Right lobe of liver (tissue), 6 donors: ENCODE data around the gene CCDC137. TPM values are rescaled to one million over a fixed set of nuclear protein-coding genes. Genes with fewer than 3 reads are reported as not detected.
A peak's percentile ranks its signal among the peaks of the same experiment; 100 is the strongest.

ENCODE experiments used
- ATAC-seq, 4 donors: fragments of 200-7000 bp; cut with Tn5 transposase; one replicate each; pipeline ENCODE4 v1.9.1; 2020; ENCODE audit warnings: mild to moderate bottlenecking in 4 of 4, moderate library complexity in 4 of 4
- DNase-seq, 3 donors: peaks; one replicate each; pipeline ENCODE4 v3.0.0-alpha.2; 2020
- H3K27ac ChIP-seq, 3 donors: fragments of 200-600 bp; one replicate each; pipeline ENCODE4 v1.8.0; 2022
- H3K27me3 ChIP-seq, 2 donors: fragments of 200-600 bp; one replicate each; pipeline ENCODE4 v1.8.0; 2022
- H3K36me3 ChIP-seq, 4 donors: fragments of 200-600 bp; sonication (generic) in 1 of 4; one replicate each; pipeline versions ENCODE4 v1.5.1 to v1.8.0; 2017 to 2022; ENCODE audit warnings: control low read depth in 1 of 4
- H3K4me1 ChIP-seq, 4 donors: fragments of 200-600 bp; sonication (generic) in 1 of 4; one replicate each; pipeline versions ENCODE4 v1.5.1 to v1.8.0; 2017 to 2022; ENCODE audit warnings: control low read depth in 1 of 4
- H3K4me3 ChIP-seq, 3 donors: fragments of 200-600 bp; one replicate each; pipeline ENCODE4 v1.8.0; 2022
- H3K9me3 ChIP-seq, 4 donors: fragments of 200-600 bp; sonication (generic) in 1 of 4; one replicate each; pipeline versions ENCODE4 v1.5.1 to v1.8.0; 2017 to 2022; ENCODE audit warnings: control low read depth in 1 of 4
- POLR2A ChIP-seq: fragments of 450-650 bp; IDR thresholded peaks from one replicate; pipeline ENCODE4 v1.6.1; 2017; ENCODE audit warnings: antibody characterized with exemption, mild to moderate bottlenecking
- WGBS: methylation state at CpG from one replicate; pipeline ENCODE4 v1.1.6; 2018; ENCODE audit warnings: low coverage, low lambda C conversion rate; ENCODE audit not compliant: insufficient coverage; ENCODE audit errors: missing lambda C conversion rate; 5-methylcytosine and 5-hydroxymethylcytosine counted together
- intact Hi-C, 2 donors: fragments of 100-400 bp; cut with DNase I; formaldehyde crosslinking; loops; one replicate each; pipeline versions ENCODE4 v1.11.2 to v1.14.1; 2022
- total RNA-seq, 6 experiments: library from RNA; depleted of rRNA in 2 of 6; stranded (reverse); fragments of >200 nt in 2 of 6; fragmentation: NEBNext Ultra II Directional in 3 of 6; extraction: Animal tissue kit (Norgen Biotek cat#: 25700) in 3 of 6; gene quantifications; one replicate each; pipeline versions ENCODE4 v1.1.0 to v1.2.4, GENCODE V29; 2016 to 2023
- TF ChIP-seq, protein P1 (sequence below), 4 donors: fragments of 200-600 bp in 3 of 4; fragments of 450-650 bp in 1 of 4; IDR thresholded peaks; one replicate each; pipeline versions ENCODE4 v1.5.1 to v1.8.0; 2016 to 2022; ENCODE audit warnings: antibody characterized with exemption in 4 of 4, mild to moderate bottlenecking in 2 of 4
- donor health status: DM: no; HTN: yes; CAD: no.
- donor health status: DM: no; HTN: no; CAD: no.
- donor health status: DM: no; HTN: no; CAD: no.
- donor health status: DM: no; HTN: yes; CAD: no.
- donor health status: DM: no; HTN: yes; CAD: no.

The CCDC137 gene
- total RNA-seq, 6 experiments from 2014 or later: 5.5 to 35.0 (median 6.5) TPM

DNA sequence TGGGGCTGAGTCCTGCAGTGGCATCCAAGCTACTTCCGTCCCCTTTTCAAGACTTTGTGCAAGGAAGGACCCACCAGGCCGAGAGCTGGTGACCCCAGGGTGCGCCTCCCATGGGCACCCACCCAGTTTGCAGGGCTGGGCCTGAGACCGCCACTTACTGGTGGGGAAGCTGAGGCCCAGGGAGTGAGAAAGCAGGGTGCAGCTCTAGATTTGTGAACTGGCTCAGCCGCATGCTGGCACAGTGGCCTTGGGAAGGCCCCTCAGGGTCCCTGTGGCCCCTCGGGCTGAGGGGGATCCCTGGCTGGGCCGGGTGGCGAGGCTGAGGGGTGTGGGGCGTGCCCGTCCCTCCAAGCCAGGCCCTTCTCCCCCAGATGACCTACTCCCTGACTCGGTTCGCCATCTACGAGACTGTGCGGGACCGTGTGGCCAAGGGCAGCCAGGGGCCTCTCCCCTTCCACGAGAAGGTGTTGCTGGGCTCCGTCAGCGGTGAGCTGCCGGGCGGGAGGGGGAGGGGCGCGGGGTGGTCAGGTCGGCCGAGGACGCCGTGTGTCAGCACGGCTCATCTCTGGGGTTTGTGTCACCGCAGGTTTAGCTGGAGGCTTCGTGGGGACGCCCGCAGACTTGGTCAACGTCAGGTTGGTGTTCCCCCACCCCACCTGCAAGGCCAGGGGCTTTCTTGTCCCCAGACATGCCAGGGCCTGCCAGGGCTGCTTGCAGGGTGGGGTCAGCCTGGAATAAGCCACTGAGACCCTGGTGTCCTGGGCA is 48.8 kb downstream of the CCDC137 start:
- Histone ChIP-seq H3K4me1 (peaks cover 0 to 25% (median 9%) of the 10 kb centered on the region in 4 donors), H3K4me3 (no peak overlapping the region), H3K36me3 (peaks cover 0 to 7% (median 2%) of the 10 kb centered on the region in 4 donors), H3K27ac (no peak overlapping the region), H3K9me3 (no peaks in the 10 kb centered on the region), H3K27me3 (no peaks in the 10 kb centered on the region)
- no peak for TF ChIP-seq POLR2A
- TF ChIP-seq, protein P1, sequence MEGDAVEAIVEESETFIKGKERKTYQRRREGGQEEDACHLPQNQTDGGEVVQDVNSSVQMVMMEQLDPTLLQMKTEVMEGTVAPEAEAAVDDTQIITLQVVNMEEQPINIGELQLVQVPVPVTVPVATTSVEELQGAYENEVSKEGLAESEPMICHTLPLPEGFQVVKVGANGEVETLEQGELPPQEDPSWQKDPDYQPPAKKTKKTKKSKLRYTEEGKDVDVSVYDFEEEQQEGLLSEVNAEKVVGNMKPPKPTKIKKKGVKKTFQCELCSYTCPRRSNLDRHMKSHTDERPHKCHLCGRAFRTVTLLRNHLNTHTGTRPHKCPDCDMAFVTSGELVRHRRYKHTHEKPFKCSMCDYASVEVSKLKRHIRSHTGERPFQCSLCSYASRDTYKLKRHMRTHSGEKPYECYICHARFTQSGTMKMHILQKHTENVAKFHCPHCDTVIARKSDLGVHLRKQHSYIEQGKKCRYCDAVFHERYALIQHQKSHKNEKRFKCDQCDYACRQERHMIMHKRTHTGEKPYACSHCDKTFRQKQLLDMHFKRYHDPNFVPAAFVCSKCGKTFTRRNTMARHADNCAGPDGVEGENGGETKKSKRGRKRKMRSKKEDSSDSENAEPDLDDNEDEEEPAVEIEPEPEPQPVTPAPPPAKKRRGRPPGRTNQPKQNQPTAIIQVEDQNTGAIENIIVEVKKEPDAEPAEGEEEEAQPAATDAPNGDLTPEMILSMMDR (IDR thresholded peaks at IDR 0.05): no peak
- intact Hi-C loops: no loop called here
- DNase-seq: peak in 1 of 3 donors; percentile 49
- ATAC-seq: no peak
- WGBS: 70% methylated on average over 3 of the region's 32 CpGs

DNA sequence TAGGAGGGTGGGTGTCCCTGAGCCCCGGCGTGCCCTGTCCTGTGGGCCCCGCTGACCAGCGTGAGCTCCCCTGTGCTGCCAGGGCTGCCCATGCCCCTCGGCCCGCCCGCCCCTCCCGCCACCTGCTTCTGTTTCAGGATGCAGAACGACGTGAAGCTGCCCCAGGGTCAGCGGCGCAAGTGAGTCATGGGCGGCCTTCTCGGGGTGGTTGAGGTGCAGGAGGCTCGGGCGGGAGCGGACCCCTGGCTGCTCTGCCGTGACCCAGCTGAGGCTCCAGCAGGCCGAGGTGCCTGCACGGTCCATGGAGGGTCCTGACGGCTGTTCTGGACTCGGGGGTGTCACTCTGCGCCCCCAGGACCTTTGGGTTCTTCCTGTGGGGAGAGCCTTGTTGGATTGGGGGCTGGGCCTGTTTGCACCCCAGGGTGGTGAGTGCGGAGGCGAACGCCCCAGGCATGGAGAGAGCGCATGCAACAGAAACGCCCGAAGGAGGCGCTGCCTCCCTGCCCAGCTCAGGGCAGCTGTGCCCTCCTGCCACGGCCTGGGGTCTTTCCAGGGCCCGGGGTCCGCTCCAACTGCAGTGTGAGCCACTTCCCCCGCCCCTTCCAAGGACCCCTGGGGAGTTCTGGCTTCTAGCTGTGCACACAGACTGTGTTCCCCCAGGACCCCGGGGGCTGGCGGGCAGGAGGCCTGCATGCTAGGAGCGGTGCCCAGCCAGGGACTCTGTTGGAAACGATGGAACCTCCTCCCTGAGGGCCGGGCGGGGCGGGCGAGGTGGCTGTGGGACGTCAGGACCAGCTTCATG is 49.5 kb downstream of the CCDC137 start:
- Histone ChIP-seq H3K27me3 (no peaks in the 10 kb centered on the region), H3K9me3 (no peaks in the 10 kb centered on the region), H3K27ac (no peak overlapping the region), H3K4me3 (no peak overlapping the region), H3K4me1 (peaks cover 0 to 17% (median 6%) of the 10 kb centered on the region in 4 donors), H3K36me3 (peaks cover 0 to 7% (median 2%) of the 10 kb centered on the region in 4 donors)
- ATAC-seq: no peak
- 100% methylated on average over 4 of the region's 43 CpGs for WGBS
- intact Hi-C loops: no loop called here
- peak in 1 of 3 donors; percentile 55 for DNase-seq
- no peak for TF ChIP-seq POLR2A
- TF ChIP-seq, protein P1 (IDR thresholded peaks at IDR 0.05): no peak

DNA sequence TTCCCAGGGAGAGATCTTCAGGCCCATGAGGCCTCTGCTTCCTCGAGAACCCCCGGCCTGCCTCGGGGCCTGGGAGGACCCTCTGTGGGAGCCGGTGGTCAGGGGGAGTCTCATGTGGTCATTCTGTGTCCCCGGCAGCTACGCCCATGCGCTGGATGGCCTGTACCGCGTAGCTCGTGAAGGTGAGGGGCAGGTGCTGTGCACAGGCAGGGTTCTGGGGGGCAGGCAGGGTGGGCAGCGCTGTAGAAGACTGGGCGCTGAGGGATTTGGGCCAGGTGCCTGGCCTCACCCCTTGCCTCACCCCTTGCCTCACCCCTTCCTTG is 50.1 kb downstream of the CCDC137 start:
- WGBS: no CpG with 5 or more reads among the region's 12 CpGs
- H3K27ac ChIP-seq: no peak overlapping the region

DNA sequence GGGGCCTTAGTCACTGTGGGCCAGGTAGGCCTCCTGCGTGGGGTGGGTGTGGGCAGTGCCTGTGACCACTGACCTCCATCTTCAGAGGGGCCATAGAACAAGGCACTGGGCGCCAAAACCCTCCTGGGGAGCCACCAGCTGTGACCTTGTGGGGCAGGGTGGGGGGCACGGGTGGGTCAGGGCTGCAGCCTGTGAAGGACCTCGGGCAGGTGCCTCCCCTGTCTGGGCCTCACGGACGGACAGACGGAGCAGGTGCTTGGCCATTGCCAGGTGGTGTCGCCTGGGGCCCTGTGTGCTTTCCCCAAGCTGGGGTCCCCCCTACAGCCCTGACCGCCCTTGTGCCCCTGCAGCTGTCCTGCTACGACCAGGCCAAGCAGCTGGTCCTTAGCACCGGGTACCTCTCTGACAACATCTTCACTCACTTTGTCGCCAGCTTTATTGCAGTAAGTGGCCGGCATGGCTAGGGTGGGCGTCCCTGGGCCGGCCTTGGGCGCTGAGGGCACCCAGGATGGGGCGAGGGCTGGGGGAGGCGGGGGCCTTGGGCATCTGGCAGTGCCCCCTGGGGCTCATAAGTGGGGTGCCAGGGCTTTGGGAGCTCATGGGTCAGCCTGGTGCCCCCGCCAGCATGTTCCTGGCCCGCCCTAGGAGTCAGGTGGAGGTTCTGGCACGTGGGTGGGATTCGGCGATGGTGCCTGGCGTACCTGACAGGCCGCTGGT is 50.7 kb downstream of the CCDC137 start:
- DNase-seq (peak in 1 of 3 donors; percentile 52), ATAC-seq (no peak)
- intact Hi-C loops: no loop called here
- Histone ChIP-seq H3K27ac (no peak overlapping the region), H3K4me3 (no peak overlapping the region), H3K4me1 (peaks cover 0 to 13% (median 6%) of the 10 kb centered on the region in 4 donors), H3K36me3 (peaks cover 0 to 7% (median 2%) of the 10 kb centered on the region in 4 donors), H3K9me3 (no peaks in the 10 kb centered on the region), H3K27me3 (no peaks in the 10 kb centered on the region)
- no CpG with 5 or more reads among the region's 25 CpGs for WGBS
- TF ChIP-seq POLR2A: no peak
- TF ChIP-seq, protein P1 (IDR thresholded peaks at IDR 0.05): no peak

More for the DNA sequence above, 50.1 kb downstream of the CCDC137 start:
- peaks cover 0 to 7% (median 2%) of the 10 kb centered on the region in 4 donors for H3K36me3 ChIP-seq
- no peaks in the 10 kb centered on the region for H3K27me3 ChIP-seq
- no peaks in the 10 kb centered on the region for H3K9me3 ChIP-seq
- TF ChIP-seq, protein P1 (IDR thresholded peaks at IDR 0.05): no peak
- no peak for TF ChIP-seq POLR2A
- DNase-seq (peak in 1 of 3 donors; percentile 47), ATAC-seq (no peak)
- peaks cover 0 to 12% (median 4%) of the 10 kb centered on the region in 4 donors for H3K4me1 ChIP-seq
- intact Hi-C loops: no loop called here
- H3K4me3 ChIP-seq: no peak overlapping the region
